NCI-H748 treated with DMSO at 0.1 percent for 48 hours (cell line): ENCODE results near the gene GALM.
"Not testable (repeated sequence)": the region's sequence is repeated elsewhere in the genome, so short reads cannot be mapped to it uniquely, and the experiment has no call there.

ENCODE experiments used
- DNase-seq: peaks from one replicate; lab custom pipeline; 2025; lab: John Stamatoyannopoulos, UW

The GALM gene

GRCh38 chr2:38650012-38650411, 15.9 kb upstream of the GALM start:
- no peak for DNase-seq

- no peak for DNase-seq
These were observed 15.2 kb upstream of the GALM start for GRCh38 chr2:38650717-38651116.

DNA sequence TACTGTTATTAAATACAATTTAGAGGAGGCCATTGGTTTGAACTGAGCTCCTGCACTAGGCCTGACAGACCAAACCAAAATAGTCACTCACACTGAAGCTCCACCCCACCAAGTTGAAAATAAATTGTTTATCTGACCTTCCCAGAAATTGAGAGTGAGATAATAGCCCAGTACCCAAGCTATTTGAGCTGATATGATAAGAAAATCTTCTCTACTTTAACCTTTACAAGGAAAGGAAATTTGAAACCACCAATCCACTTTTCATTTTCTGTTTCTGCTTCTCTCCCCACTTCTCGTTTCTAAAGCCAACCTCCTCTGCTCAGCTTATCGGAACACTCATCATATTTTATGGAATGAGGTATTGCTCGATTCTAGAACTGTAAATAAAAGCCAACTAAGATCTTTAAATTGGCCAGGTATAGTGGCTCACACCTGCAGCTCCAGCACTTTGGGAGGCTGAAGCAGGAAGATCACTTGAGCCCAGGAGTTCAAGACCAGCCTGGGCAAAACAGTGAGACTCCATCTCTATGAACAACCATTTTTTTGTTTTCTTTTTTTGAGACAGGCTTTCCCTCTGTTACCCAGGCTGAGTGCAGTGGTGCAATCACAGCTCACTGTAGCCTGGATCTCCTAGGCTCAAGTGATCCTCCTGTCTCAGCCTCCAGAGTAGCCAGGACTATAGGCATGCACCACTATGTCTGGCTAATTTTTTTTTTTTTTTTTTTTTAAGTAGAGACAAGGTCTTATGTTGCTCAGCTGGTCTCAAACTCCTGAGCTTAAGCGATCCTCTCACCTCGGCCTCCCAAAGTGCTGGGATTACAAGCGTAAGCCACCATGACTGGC, 13.3 kb upstream of the GALM start:
- no peak for DNase-seq

GRCh38 chr2:38653380-38653714, 12.6 kb upstream of the GALM start:
- no peak for DNase-seq

DNA sequence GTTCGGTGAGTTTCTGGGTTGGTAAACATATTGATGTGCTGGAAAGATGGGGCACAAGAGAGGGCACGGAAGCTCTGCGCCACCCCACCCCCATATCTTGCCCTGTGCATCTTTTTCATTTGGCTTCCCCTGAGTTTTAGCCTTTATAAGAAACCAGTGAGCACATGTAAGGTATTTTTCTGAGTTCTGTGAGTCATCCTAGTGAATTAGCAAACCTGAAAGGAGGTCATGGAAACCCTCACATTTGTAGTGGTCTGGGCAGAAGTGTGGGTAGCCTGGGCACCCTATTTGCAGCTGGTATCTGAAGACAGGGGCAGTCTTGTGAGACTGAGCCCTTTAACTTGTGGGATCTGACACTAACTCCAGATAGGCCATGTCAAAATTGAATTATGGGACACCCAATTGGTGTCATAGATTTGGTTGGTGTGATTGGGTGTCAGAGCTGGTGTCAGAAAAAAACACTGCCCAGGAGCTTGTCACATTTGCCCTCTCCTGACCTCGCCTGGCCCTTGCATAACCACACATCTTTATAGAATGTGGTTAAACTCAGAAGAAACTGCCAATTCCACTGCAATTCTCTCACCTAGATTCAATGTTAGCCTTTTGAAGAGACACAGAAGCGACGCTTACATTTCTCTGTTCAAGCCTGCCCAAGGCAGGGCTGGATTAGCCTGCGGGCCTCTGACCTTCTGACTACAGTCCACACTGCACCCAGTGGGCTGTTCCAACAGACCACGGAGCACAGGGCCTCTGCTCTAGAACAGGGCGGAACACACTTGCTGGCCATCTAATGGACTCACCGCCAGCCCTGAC, 12.0 kb upstream of the GALM start:
- no peak for DNase-seq

DNA sequence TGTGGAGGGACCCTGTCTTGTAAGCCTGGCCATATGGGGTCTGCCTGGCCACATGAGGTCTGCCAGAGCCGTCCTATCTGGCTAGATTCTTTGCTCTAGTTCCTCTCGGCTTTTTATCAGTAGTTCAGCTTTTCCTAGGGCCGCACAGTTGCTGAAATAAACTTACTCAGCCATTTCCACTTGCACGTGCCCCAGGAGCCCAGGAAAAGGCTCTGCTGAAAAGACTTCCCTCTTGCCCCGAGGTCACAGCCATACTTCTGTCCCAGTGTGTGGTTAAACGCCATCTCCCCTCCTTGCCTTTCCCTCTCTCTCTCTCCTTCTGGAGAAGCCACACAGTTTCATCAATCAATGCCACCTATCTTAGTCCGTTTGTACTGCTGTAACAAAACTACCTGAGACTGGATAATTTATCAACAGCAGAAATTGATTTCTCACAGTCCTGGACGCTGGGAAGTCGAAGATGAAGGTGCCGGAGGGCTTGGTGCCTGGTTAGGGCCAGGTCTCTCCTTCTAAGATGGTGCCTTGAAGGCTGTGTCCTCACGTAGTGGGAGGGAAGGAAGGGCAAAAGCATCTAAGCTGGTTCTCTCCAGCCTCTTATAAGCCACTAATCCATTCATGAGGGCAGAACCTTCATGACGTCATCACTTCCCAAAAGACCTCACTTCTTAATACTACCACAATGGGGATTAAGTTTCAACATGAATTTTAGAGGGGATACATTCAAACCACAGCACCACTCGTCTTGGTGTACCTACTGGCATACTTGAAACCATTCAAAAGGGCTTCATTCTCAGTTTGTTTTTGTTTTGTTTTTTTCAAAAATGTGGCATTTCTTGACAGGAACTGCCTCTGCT, 11.2 kb upstream of the GALM start:
- DNase-seq, result no peak

DNA sequence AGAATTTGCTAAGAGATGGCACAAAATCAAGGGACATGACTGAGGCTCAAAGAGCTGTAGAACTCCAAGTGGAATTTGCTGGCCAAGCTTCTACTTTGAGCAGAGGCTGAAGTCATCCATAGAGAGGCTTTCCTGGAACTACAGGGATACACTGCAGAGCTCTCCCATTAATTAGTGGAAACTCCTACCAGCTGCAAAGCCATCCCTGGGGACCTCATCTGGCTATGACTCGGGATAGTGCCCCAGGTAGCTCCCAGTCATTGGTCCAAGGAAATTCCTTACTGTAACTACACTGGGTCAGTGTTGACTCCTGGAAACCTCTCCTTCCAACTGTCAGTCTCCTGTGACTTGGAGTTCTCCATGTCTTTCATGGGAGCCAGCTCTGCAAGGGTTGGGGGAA, 10.5 kb upstream of the GALM start:
- DNase-seq, result no peak

- no peak for DNase-seq
These were observed 8.9 kb upstream of the GALM start for GRCh38 chr2:38656866-38657480.

GRCh38 chr2:38658613-38659012, 7.3 kb upstream of the GALM start:
- no peak for DNase-seq

DNA sequence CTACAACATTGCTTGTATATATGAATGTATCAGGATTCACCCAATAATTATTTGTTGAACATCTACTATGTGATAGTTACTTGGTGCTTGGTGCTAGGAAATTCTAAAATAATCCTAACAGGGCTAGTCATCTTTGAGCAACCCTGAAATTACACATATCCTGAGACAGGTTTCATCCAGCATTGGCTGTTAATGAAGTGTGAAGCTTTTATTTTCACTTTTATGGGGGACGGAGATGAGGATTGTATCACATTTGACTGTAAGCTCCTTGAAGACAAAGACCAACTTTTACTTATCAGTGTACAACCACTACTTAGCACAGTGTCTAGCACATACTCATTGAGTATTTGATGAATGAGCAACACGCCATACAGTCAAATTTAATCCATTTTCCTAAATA, 6.8 kb upstream of the GALM start:
- DNase-seq, result no peak

DNA sequence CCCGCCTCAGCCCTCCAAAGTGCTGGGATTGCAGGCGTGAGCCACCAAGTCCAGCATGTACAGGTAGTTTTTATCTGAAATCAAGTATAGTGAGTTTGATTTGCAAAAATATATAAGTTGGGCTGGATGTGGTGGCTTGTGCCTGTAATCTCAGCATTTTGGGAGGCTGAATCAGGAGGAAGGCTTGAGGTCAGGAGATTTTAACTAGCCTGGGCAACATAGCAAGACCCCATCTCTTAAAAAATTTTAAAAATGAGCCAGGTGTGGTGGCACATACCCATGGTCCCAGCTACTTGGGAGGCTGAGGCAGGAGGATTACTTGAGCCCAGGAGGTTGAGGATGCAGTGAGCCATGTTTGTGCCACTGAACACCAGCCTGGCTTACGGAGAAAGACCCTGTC, 5.6 kb upstream of the GALM start:
- no peak for DNase-seq

- DNase-seq, result no peak
These were observed 4.6 kb upstream of the GALM start for GRCh38 chr2:38661306-38661705.

GRCh38 chr2:38666556-38666910, 619 bp downstream of the GALM start:
- no peak for DNase-seq

GRCh38 chr2:38668092-38668491, 2.2 kb downstream of the GALM start:
- no peak for DNase-seq

DNA sequence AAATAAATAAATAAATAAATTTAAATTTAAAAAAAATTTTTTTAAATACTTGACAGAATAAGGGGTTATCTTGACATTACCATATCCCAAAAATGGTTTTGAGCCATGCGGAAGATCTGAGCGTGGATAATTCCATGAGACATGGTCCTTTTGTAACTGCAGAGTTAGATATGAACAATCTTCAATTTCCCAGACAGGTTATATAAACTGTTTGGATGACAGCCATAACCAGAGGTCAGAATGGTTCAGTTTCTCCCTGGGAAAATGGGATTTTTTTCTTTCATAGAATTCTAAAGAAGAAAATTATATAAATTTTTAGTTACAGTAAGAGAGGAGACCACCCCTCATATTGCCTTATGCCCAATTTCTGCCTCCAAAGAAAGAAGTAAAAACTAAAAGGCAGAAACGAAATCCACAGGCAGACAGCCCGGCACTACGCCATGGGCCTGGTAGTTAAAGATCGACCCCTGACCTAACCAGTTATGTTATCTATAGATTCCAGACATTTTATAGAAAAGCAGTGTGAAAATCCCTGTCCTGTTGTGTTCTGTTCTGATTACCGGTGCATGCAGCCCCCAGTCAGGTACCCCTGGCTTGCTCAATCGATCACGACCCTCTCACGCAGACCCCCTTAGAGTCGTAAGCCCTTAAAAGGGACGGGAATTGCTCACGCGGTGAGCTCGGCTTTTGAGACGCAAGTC, 3.0 kb downstream of the GALM start:
- DNase-seq, result no peak

DNA sequence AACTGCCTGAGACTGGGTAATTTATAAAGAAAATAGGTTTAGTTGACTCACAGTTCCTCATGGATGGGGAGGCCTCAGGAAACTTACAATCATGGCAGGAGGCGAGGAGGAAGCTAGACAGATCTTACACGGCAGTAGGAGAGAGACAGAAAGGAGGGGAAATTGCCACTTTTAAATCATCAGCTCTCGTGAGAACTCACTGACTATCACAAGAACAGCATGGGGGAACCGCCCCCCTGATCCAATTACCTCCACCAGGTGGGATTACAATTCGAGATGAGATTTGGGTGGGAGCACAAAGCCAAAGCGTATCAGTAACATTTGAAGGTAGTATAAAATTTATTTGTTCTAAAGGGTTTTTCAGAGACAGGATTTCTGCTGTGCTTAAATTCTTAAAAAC, 5.4 kb downstream of the GALM start:
- no peak for DNase-seq

DNA sequence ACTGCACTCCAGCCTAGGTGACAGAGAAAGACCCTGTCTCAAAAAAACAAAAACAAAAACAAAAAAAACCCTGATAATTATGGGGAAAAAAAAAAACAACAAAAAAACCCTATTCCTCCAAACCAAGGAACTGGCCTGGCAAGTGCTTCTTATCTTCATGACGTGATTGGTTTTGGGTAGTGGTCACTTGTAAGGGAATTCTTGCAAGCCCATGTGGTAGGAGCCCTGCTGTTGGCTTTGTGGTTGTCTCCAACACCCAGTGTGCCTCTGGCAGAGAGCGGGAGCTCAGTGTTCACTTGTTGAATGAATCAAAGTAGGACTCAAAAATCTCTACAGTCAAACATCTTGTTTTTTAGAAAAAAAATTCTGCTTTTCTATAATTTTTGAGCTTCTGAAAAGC, 6.0 kb downstream of the GALM start:
- no peak for DNase-seq

GRCh38 chr2:38672445-38673391, 6.8 kb downstream of the GALM start:
- DNase-seq, result no peak

- no peak for DNase-seq
These were observed 10.8 kb downstream of the GALM start for GRCh38 chr2:38676681-38677080.

- not testable (repeated sequence) for DNase-seq
These were observed 15.0 kb downstream of the GALM start for GRCh38 chr2:38680868-38681267.
